Activated naive CD4-positive, alpha-beta T cell treated with anti-CD3 and anti-CD28 coated beads, Interleukin-2, amount 10 ng/mL, durations not matched to agents 7 days and 5 days (primary cell): ENCODE measurements around the gene ACHE.
"Not testable (repeated sequence)": the region's sequence is repeated elsewhere in the genome, so short reads cannot be mapped to it uniquely, and the experiment has no call there.

Experiments used
- CTCF ChIA-PET: fragments of 350-600 bp; sonication (Branson Sonifier 250); formaldehyde crosslinking; loops from one replicate; lab custom pipeline; 2021; ENCODE audit warnings: antibody characterized with exemption; lab: Charles Lee
- DNase-seq: peaks from one replicate; pipeline ENCODE4 v3.0.0-alpha.2; 2020
- H3K27ac Mint-ChIP-seq: one replicate; pipeline ENCODE4 v1.8.0; 2021; ENCODE audit warnings: mild to moderate bottlenecking, moderate library complexity, mixed read lengths
- H3K27me3 Mint-ChIP-seq: one replicate; pipeline ENCODE4 v1.8.0; 2021; ENCODE audit warnings: mild to moderate bottlenecking, mixed read lengths
- H3K36me3 Mint-ChIP-seq: one replicate; pipeline ENCODE4 v1.8.0; 2021; ENCODE audit warnings: mixed read lengths
- H3K4me1 Mint-ChIP-seq: one replicate; pipeline ENCODE4 v1.8.0; 2021; ENCODE audit warnings: mixed read lengths
- H3K4me3 Mint-ChIP-seq: one replicate; pipeline ENCODE4 v1.8.0; 2021; ENCODE audit warnings: mild to moderate bottlenecking, moderate library complexity, mixed read lengths
- H3K9me3 Mint-ChIP-seq: one replicate; pipeline ENCODE4 v1.8.0; 2021; ENCODE audit warnings: mixed read lengths

The ACHE gene

DNA sequence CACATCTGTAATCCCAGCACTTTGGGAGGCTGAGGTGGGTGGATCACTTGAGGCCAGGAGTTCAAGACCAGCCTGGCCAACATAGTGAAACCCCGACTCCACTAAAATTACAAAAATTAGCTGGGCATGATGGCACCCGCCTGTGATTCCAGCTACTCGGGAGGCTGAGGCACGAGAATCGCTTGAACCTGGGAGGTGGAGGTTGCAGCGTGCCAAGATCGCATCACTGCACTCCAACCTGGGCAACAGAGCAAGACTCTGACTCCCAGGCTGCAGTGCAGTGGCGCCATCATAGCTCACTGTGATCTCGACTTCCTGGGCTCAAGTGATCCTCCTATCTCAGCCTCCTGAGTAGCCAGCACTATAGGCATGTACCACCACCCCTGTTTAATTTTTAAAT is 40.8 kb downstream of the ACHE start:
- not testable (repeated sequence) for DNase-seq, H3K9me3 Mint-ChIP-seq, H3K27me3 Mint-ChIP-seq, H3K4me3 Mint-ChIP-seq, H3K27ac Mint-ChIP-seq
- Mint-ChIP-seq H3K36me3 (peaks cover 21% of the 10 kb centered on the region), H3K4me1 (peaks cover 20% of the 10 kb centered on the region)
- CTCF ChIA-PET: interaction anchor here (1.5 to 6.5 kb wide), 2 partner anchors 54 to 149 kb away, joined by 4 to 160 read pairs; partner anchors contain the start of gene POP7

DNA sequence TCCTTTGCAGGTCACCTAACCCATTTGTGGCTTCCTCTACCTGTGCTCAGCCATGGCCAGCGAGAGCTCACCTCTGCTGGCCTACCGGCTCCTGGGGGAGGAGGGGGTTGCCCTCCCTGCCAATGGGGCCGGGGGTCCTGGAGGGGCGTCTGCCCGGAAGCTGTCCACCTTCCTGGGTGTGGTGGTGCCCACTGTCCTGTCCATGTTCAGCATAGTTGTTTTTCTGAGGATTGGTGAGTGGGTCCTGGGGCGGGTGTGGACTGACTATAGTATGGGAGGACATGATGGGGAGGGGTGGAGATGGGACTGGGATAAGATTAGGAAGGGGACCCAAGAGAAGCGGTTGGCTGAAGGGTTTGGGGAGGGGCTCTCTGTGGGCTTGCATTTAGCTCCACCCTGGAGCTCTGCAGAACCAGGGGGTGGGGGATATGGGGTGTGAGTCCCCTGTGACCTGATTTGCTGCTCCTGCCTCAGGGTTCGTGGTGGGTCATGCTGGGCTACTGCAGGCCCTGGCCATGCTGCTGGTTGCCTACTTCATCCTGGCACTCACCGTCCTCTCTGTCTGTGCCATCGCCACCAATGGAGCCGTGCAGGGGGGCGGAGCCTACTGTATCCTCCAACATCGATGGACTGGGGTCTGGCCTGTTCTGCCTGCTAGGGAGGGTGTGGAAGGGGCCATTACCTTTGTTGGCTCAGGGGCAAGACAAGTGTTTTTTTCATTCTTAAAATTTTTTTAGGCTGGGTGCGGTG is 41.4 kb downstream of the ACHE start:
- Mint-ChIP-seq H3K27ac (no peak overlapping the region), H3K27me3 (no peaks in the 10 kb centered on the region), H3K36me3 (peaks cover 16% of the 10 kb centered on the region), H3K4me1 (peaks cover 20% of the 10 kb centered on the region), H3K4me3 (peak overlapping the region; percentile 96), H3K9me3 (no peaks in the 10 kb centered on the region)
- CTCF ChIA-PET: interaction anchor here (2.1 to 6.5 kb wide), 3 partner anchors 17 to 53 kb away, joined by 7 to 160 read pairs (median 7); no protein-coding TSS in a partner anchor
- DNase-seq: no peak

DNA sequence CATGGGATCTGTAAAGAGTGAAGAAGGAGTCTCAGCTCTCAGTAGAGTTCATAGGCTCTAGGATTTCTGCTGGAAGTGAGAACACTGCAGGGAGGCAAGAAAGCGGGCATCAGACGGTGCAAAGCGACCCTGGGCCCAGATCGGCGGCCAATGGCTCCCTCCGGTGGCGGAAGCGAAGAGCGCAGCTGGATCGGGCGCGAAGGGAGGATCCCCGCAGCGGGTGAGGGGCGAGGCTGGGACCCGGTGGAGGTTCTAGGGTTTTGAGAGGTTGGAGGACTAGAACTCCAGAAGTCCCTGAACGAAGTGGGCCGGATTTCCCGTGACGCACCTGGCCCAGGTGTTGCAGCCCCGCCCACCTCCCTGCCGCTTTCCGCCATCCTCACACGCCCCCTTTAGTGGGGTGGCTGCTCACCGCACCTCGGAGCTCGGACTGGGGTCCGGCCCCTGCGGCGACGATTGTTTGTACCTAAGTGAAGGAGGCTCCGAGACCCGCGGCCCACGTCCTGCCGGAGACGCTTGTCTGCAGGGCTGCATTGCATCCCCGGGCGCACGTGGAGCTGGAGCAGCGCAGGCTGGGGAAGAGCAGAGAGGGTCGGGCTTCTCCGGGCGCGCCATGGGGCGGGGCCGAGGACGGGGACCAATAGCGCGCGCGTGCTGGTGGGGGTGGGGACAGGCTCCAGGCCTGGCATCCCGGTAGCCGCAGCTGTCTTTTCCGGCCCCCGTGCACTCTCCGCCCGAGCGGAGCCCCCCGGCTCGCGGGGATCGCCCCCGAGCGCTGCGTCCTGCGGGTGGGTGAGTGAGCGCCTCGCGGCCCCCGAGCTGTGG is 43.4 kb downstream of the ACHE start, which contains the start of gene SLC12A9:
Gene SLC12A9, plus strand, starts transcription at position 666 of the 825 bp plus-strand sequence. CDS start 1,485 bp downstream, outside the sequence.
- CTCF ChIA-PET: interaction anchor here (0.6 to 6.5 kb wide), 25 partner anchors 10 to 374 kb away, joined by 3 to 160 read pairs (median 4); partner anchors contain the start of genes EPO, FBXO24, POP7 and SRRT
- peaks cover 10% of the 10 kb centered on the region for H3K36me3 Mint-ChIP-seq
- H3K4me1 Mint-ChIP-seq: peaks cover 20% of the 10 kb centered on the region
- peak within 1 kb of the TSS; percentile 89 for H3K27ac Mint-ChIP-seq
- peak within 1 kb of the TSS; percentile 96 for H3K4me3 Mint-ChIP-seq
- no peaks in the 10 kb centered on the region for H3K27me3 Mint-ChIP-seq
- no peaks in the 10 kb centered on the region for H3K9me3 Mint-ChIP-seq
- peak; percentile 93 for DNase-seq

DNA sequence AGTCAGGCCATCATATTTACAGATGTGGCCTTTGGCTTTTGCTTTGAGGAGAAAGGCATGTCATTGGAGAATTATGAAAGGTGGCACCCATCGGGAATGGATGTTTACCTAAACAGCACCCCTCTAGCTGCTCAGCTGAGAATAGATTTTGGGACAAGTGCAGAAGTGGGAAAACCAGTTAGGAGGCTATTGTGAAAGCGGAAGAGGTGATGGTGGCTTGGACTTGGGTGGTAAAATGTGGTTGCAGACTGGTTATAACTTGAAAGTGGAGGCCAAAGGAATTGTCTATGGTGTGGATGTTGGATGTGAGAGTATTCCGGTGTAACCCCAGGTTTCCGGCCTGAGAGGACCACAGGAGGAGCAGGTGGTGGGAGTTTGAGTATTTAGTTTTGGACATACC is 48.3 kb downstream of the ACHE start:
- H3K36me3 Mint-ChIP-seq: no peaks in the 10 kb centered on the region
- H3K27me3 Mint-ChIP-seq: peaks cover 4% of the 10 kb centered on the region
- DNase-seq: no peak
- peaks cover 6% of the 10 kb centered on the region for H3K4me1 Mint-ChIP-seq
- no peak overlapping the region for H3K4me3 Mint-ChIP-seq
- no peak overlapping the region for H3K27ac Mint-ChIP-seq
- CTCF ChIA-PET: no interaction called here
- no peaks in the 10 kb centered on the region for H3K9me3 Mint-ChIP-seq

GRCh38 chr7:100840470-100841100 is 55.1 kb downstream of the ACHE start:
- Mint-ChIP-seq H3K9me3 (no peaks in the 10 kb centered on the region), H3K27ac (no peak overlapping the region), H3K27me3 (peaks cover 8% of the 10 kb centered on the region), H3K4me3 (no peak overlapping the region), H3K4me1 (peaks cover 19% of the 10 kb centered on the region), H3K36me3 (no peaks in the 10 kb centered on the region)
- CTCF ChIA-PET: no interaction called here
- no peak for DNase-seq
